Measurements from ENCODE around the gene UROC1.

GRCh38 chr3:126461450-126462070 is 56.0 kb downstream of the UROC1 start:
- no peak for TF ChIP-seq POLR2A (IDR thresholded peaks at IDR 0.05; ENCODE audit: low read depth, low read length)
- TF ChIP-seq POLR2AphosphoS5 (IDR thresholded peaks at IDR 0.05; ENCODE audit: low read depth, low read length), result no peak
- TF ChIP-seq TAF1 (IDR thresholded peaks at IDR 0.05; ENCODE audit: borderline replicate concordance, low read depth, low read length), result no peak
